GM21528 (cell line): Measurements from ENCODE around the gene CENPP.

Source experiments
- ATAC-seq: cut with Tn5 transposase; IDR thresholded peaks from one replicate; pipeline ENCODE4 v1.9.1; 2021; ENCODE audit warnings: mild to moderate bottlenecking, moderate library complexity; ENCODE audit not compliant: unreplicated experiment, low FRiP score

The CENPP gene

DNA sequence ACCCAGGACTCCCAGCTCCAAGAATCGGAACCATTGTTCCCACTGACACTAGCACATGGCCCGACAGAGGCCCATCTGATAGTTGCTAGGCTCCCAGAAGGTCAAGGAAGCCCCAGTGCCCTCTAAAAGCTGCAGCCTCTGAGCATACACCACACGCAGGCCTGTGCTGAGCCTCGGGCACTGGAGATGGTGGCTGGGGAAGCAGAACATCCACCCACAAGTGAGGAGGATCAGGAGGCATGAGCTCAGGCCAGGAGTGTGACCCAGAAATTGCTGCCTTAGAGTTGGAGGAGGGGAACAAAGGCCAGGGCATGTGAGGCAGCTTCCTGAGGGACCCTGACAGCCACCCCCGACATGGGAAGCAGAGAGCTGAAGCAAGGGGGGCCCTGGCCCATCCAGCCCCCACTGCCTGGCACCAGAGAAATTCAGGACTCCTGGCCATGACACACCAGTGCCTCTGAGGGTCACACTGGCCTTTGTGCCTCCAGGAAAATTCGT, 322.8 kb downstream of the CENPP start:
- no peak for ATAC-seq

DNA sequence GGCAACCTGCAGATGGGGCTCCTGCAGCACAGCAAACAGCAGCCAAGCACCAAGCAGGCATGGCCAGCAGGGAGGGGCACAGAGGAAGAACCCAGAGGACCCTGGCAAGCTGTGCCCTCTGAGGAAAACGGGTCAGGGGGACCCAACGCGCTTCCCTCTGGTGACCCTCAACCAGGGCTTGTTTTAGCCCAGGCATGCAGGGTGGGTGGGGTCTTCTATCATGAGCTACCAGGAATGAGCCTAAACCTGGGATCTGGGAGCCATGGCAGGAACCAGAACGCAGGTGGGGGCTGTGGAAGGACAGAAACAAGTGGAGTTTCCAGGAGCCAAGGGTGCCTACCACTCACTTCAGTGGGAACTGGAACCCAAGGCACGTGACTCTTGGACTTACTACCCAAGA, 323.3 kb downstream of the CENPP start:
- ATAC-seq: no peak

- no peak for ATAC-seq
These were observed 324.5 kb downstream of the CENPP start for GRCh38 chr9:92650296-92650695.

- no peak for ATAC-seq
These were observed 325.3 kb downstream of the CENPP start for GRCh38 chr9:92650839-92651621.

DNA sequence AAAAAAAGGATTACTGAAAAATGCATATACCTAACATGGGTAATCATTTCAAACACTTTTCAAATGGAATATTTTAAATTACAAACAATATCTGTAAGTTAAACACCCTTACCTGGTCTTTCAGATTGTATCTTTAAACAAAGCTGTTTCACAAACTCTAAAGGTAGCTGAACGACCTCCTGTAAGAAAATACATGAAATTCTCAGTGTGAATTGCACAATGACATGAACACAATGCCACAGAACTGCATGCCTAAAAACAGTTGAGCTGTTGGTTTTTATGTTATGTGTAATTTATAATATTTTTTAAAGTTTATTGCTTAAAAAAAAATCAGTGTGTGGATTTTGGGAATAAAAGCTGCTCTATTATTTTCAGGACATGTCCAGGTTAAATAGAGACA, 326.7 kb downstream of the CENPP start:
- no peak for ATAC-seq

- no peak for ATAC-seq
These were observed 328.9 kb downstream of the CENPP start for GRCh38 chr9:92654481-92655301.

DNA sequence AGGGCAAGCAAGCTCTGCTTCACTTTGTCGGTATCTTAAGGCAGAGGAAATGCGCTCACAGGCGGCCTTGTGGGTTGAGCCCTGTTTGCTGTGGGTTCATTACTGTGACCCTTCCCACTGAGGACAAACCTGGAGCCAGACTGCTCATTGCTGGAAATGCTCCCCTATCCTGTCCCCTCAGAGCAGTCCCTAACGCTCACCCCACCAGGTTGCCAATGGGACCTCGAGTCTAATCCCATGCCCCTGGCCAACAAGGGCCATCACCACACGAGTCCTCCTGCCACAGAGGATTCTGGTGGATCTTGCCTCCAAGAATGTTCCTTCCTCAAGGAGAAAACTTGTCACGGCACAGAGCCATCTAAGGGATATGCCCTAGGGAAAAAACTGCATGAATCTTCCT, 329.6 kb downstream of the CENPP start:
- no peak for ATAC-seq

GRCh38 chr9:92655896-92656536, 330.3 kb downstream of the CENPP start:
- no peak for ATAC-seq

GRCh38 chr9:92656537-92656925, 330.8 kb downstream of the CENPP start:
- no peak for ATAC-seq

- no peak for ATAC-seq
These were observed 331.7 kb downstream of the CENPP start for GRCh38 chr9:92657296-92658094.

GRCh38 chr9:92658176-92658575, 332.4 kb downstream of the CENPP start:
- no peak for ATAC-seq

GRCh38 chr9:92658611-92659010, 332.9 kb downstream of the CENPP start:
- no peak for ATAC-seq

- no peak for ATAC-seq
These were observed 333.8 kb downstream of the CENPP start for GRCh38 chr9:92659601-92660000.

- no peak for ATAC-seq
These were observed 334.5 kb downstream of the CENPP start for GRCh38 chr9:92660266-92660665.

- ATAC-seq: no peak
These were observed 335.4 kb downstream of the CENPP start for GRCh38 chr9:92661127-92661526.

GRCh38 chr9:92661743-92662142, 336.0 kb downstream of the CENPP start:
- ATAC-seq: no peak

GRCh38 chr9:92663126-92663525, 337.4 kb downstream of the CENPP start:
- no peak for ATAC-seq

GRCh38 chr9:92663951-92664350, 338.2 kb downstream of the CENPP start:
- no peak for ATAC-seq

DNA sequence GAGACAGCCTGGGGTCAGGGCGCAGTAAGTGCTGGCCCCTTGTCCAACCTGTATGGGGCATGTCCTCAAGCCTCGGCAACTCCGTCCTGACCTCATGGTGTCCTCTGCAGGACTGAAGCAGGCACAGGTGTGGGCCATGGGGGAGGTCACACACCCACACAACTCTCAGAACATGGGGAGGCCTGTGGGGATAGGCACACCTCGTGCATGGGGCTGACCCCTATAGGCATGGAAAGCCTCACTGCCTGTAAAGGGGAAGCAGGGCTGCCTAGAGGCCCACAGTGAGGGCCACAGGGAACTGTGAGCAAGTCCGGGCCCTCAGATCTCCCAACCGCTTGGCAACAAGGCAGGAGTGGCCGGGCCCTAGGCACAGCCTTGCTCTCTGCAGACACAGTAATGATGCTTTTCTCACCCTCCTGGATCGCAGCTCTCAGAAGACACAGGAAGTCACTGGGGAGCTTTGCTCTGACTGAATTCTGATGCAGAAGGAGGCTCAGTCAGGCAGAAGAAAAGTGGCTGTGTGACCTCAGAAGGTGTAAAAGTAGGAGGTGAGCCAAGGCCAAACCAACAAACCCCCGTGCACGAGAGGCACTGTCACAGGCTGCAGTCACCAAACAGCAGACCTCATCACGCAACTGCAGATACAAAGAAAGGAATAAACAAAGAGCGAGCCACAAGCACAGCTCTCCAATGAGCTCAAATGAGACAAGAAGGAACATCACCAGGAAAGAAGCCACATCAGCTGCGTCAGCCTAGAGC, 338.8 kb downstream of the CENPP start:
- ATAC-seq: no peak

- no peak for ATAC-seq
These were observed 340.1 kb downstream of the CENPP start for GRCh38 chr9:92665836-92666235.
